Keratinocyte (primary cell): Measurements from ENCODE around the gene BRI3BP. TPM values are rescaled to one million over a fixed set of nuclear protein-coding genes. Genes with fewer than 3 reads are reported as not detected.

Experiments used
- DNase-seq: peaks from one replicate; pipeline ENCODE4 v3.0.0-alpha.2; 2011; ENCODE audit warnings: low read depth, missing footprints, low spot score
- FAIRE-seq: peaks from 2 replicates; lab custom pipeline; 2011; peaks lifted over from hg19 to GRCh38; lab: Jason Lieb, UNC
- H2AFZ ChIP-seq: 2 replicates; pipeline ENCODE4 v1.6.0; 2012; ENCODE audit warnings: low read length, control low read depth, inconsistent platforms; ENCODE audit not compliant: control insufficient read depth
- H3K27ac ChIP-seq: 2 replicates; pipeline ENCODE4 v1.5.1; 2011; ENCODE audit warnings: low read length; ENCODE audit not compliant: control insufficient read depth, insufficient read depth
- H3K27me3 ChIP-seq: 3 replicates; pipeline ENCODE4 v1.6.0; 2011; ENCODE audit warnings: low read length; ENCODE audit not compliant: control insufficient read depth, insufficient read depth; ENCODE audit errors: extremely low read depth
- H3K36me3 ChIP-seq, 2 experiments: 2 replicates in 1 of 2; 3 replicates in 1 of 2; pipeline ENCODE4 v1.5.1; 2011; ENCODE audit warnings: low read length in 2 of 2, mild to moderate bottlenecking in 1 of 2; ENCODE audit not compliant: control insufficient read depth in 2 of 2, insufficient read depth in 2 of 2; ENCODE audit errors: extremely low read depth in 1 of 2
- H3K4me1 ChIP-seq: 3 replicates; pipeline ENCODE4 v1.5.1; 2011; ENCODE audit warnings: low read length; ENCODE audit not compliant: control insufficient read depth, insufficient read depth; ENCODE audit errors: extremely low read depth
- H3K4me2 ChIP-seq: 3 replicates; pipeline ENCODE4 v1.6.0; 2011; ENCODE audit warnings: low read depth, low read length; ENCODE audit not compliant: control insufficient read depth, insufficient read depth; ENCODE audit errors: extremely low read depth
- H3K4me3 ChIP-seq, 3 experiments: fragments of 200-600 bp in 1 of 3; sonication (generic) in 1 of 3; 2 replicates in 2 of 3; 3 replicates in 1 of 3; pipeline ENCODE4 v1.5.1; 2011 to 2016; ENCODE audit warnings: low read length in 3 of 3, mild to moderate bottlenecking in 3 of 3, control low read depth in 2 of 3, inconsistent platforms in 1 of 3, low read depth in 1 of 3, mixed read lengths in 1 of 3, mixed run types in 1 of 3, moderate library complexity in 1 of 3; ENCODE audit not compliant: control insufficient read depth in 2 of 3, insufficient read depth in 2 of 3; ENCODE audit errors: extremely low read depth in 1 of 3
- H3K79me2 ChIP-seq: 2 replicates; pipeline ENCODE4 v1.6.0; 2012; ENCODE audit warnings: low read length; ENCODE audit not compliant: control insufficient read depth, insufficient read depth
- H3K9ac ChIP-seq: 3 replicates; pipeline ENCODE4 v1.6.0; 2011; ENCODE audit warnings: low read length; ENCODE audit not compliant: control insufficient read depth, insufficient read depth; ENCODE audit errors: extremely low read depth
- H3K9me1 ChIP-seq: 3 replicates; pipeline ENCODE4 v1.6.0; 2011; ENCODE audit warnings: low read length; ENCODE audit not compliant: control insufficient read depth, insufficient read depth; ENCODE audit errors: extremely low read depth
- H3K9me3 ChIP-seq: 2 replicates; pipeline ENCODE4 v1.5.1; 2012; ENCODE audit warnings: low read depth, low read length; ENCODE audit not compliant: control insufficient read depth
- H4K20me1 ChIP-seq: 3 replicates; pipeline ENCODE4 v1.6.0; 2011; ENCODE audit warnings: low read length; ENCODE audit not compliant: control insufficient read depth, insufficient read depth; ENCODE audit errors: extremely low read depth
- EZH2 ChIP-seq: IDR thresholded peaks from one replicate; pipeline ENCODE4 v1.6.1; 2012; ENCODE audit warnings: inconsistent platforms, mild to moderate bottlenecking, low read length, moderate library complexity
- dilution Hi-C: fragments of 300-500 bp; cut with MboI; formaldehyde crosslinking; loops from one replicate; pipeline ENCODE4 v1.7.0; 2020; ENCODE audit warnings: low sequenced_read_pairs; ENCODE audit not compliant: extremely low pct_ligation_motif_present
- polyA plus RNA-seq, 5 experiments: library from polyadenylated mRNA; depleted of rRNA in 3 of 5; stranded (reverse) in 3 of 5; stranded (forward) in 1 of 5; unstranded in 1 of 5; fragments of >200 nt; gene quantifications; 1 replicate in 1 of 5; 2 replicates in 3 of 5; 3 replicates in 1 of 5; pipeline versions ENCODE4 v1.2.1 to v1.2.3, GENCODE V29; 2011 to 2012; ENCODE audit warnings: missing spikeins in 2 of 5, low read depth in 1 of 5, low replicate concordance in 1 of 5
- TF ChIP-seq, protein P1 (sequence below), 3 experiments: IDR thresholded peaks in 1 of 3; conservative IDR thresholded peaks in 1 of 3; optimal IDR thresholded peaks in 1 of 3; 2 replicates in 2 of 3; 3 replicates in 1 of 3; pipeline versions ENCODE3 to v1.5.1; 2011; ENCODE audit warnings: low read length in 3 of 3, mild to moderate bottlenecking in 3 of 3, moderate library complexity in 2 of 3, control low read depth in 1 of 3, inconsistent platforms in 1 of 3; ENCODE audit not compliant: insufficient read depth in 2 of 3; ENCODE audit errors: extremely low read depth in 1 of 3

Gene BRI3BP
- polyA plus RNA-seq, 1 donor (not counting 4 experiments of a cell fraction or from before 2014, with no cell fraction given) = 11.6 TPM

DNA sequence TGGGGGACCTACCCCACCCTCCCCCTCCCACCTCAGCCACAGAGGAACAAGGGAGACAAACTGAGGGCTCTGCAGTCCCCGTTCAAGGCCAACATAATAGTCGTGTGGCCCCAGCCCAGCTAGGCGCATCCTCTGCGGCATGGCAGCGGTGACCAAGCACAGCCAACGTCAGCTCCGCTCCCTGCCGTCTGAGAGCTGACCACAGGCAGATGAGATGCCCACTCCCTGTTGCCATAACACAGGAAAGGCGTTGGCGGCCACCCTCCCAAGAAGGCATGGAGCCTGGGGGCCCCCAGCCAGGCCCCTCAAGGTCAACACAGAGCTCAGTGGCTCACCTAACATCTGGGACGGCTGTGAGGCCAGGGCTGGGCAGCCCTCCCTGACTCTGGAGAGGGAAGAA is 46.4 kb upstream of the BRI3BP start:
- Histone ChIP-seq H4K20me1 (no peaks in the 10 kb centered on the region), H3K4me2 (no peak overlapping the region), H3K4me1 (no peaks in the 10 kb centered on the region), H2AFZ (no peak overlapping the region), H3K27me3 (no peaks in the 10 kb centered on the region), H3K4me3 (no peak overlapping the region), H3K79me2 (no peaks in the 10 kb centered on the region), H3K9me1 (no peaks in the 10 kb centered on the region), H3K27ac (no peak overlapping the region), H3K9ac (no peak overlapping the region), H3K9me3 (no peaks in the 10 kb centered on the region), H3K36me3 (peaks cover 7 to 25% of the 10 kb centered on the region in 2 experiments)
- dilution Hi-C loops = no loop called here
- TF ChIP-seq, protein P1, sequence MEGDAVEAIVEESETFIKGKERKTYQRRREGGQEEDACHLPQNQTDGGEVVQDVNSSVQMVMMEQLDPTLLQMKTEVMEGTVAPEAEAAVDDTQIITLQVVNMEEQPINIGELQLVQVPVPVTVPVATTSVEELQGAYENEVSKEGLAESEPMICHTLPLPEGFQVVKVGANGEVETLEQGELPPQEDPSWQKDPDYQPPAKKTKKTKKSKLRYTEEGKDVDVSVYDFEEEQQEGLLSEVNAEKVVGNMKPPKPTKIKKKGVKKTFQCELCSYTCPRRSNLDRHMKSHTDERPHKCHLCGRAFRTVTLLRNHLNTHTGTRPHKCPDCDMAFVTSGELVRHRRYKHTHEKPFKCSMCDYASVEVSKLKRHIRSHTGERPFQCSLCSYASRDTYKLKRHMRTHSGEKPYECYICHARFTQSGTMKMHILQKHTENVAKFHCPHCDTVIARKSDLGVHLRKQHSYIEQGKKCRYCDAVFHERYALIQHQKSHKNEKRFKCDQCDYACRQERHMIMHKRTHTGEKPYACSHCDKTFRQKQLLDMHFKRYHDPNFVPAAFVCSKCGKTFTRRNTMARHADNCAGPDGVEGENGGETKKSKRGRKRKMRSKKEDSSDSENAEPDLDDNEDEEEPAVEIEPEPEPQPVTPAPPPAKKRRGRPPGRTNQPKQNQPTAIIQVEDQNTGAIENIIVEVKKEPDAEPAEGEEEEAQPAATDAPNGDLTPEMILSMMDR (optimal IDR thresholded peaks at IDR 0.05 in 1 of 3, IDR thresholded peaks at IDR 0.05 in 1 of 3, conservative IDR thresholded peaks at IDR 0.05 in 1 of 3; ENCODE audit: extremely low read depth in 1 of 3, insufficient read depth in 2 of 3, low read length in 3 of 3) = no peak
- no peak for TF ChIP-seq EZH2
- DNase-seq (no peak), FAIRE-seq (no peak)

- Histone ChIP-seq H4K20me1 (no peaks in the 10 kb centered on the region), H3K9ac (no peak overlapping the region), H3K79me2 (no peaks in the 10 kb centered on the region), H3K27ac (no peak overlapping the region), H3K9me1 (no peaks in the 10 kb centered on the region), H3K4me3 (no peak overlapping the region), H3K4me2 (no peak overlapping the region), H3K36me3 (peaks cover 12 to 25% of the 10 kb centered on the region in 2 experiments), H3K4me1 (no peaks in the 10 kb centered on the region), H2AFZ (no peak overlapping the region), H3K27me3 (no peaks in the 10 kb centered on the region), H3K9me3 (no peaks in the 10 kb centered on the region)
- FAIRE-seq = no peak
- no peak for DNase-seq
- TF ChIP-seq, protein P1 (optimal IDR thresholded peaks at IDR 0.05 in 1 of 3, IDR thresholded peaks at IDR 0.05 in 1 of 3, conservative IDR thresholded peaks at IDR 0.05 in 1 of 3; ENCODE audit: extremely low read depth in 1 of 3, insufficient read depth in 2 of 3, low read length in 3 of 3) = no peak
- TF ChIP-seq EZH2 = no peak
- dilution Hi-C loops = no loop called here
Observed at GRCh38 chr12:124947561-124948398, 45.7 kb upstream of the BRI3BP start.
